ENCODE measurements around the gene CAND1.

The CAND1 gene

DNA sequence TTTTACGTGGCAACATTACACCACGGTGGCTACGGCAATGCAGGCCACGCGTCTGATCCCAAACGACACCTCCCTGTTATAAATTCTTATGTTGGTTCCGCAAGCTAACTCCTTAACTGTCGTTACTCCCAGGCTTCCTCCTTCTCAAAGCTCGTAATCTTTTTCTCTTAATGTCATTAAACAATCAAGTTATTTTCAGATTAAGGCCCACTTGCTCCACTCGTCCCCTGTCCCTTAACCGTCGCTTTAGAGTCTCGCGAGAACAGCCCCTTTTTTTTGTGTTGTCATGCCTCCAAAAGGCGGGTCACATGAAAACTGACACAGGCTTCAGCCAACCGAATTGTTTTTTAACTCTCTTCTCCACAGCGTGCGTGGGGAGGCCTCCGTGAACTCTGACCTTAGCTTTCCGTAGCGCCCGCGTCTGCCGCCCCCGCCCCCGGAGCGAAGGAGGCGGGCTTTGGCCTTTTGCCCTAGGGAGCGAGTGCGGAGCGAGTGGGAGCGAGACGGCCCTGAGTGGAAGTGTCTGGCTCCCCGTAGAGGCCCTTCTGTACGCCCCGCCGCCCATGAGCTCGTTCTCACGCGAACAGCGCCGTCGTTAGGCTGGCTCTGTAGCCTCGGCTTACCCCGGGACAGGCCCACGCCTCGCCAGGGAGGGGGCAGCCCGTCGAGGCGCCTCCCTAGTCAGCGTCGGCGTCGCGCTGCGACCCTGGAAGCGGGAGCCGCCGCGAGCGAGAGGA is at the start of gene CAND1:
Gene CAND1, plus strand, starts transcription at position 463 of the 737 bp plus-strand sequence. CDS start 360 bp downstream, outside the sequence.
- peak; percentile 98 for DNase-seq

DNA sequence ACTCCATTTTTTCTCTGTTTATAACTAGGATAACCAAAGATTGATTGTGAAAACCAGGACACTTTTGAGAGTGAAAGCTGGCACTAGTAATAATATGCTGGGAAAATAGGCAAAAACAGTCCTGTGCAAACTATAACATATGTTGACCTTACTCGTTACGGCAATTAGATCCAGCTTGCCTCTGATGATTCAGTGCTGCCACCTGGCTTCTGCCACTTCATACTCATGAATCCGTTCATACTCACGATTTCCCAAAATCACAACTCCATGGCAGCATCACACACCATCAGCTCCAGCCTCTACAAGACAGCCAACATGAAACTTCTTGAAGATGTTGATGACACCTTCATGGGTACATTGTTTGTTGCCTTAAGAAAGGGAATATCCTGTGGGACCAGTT is 49.1 kb upstream of the CAND1 start:
- DNase-seq = peak; percentile 26 to 69

DNA sequence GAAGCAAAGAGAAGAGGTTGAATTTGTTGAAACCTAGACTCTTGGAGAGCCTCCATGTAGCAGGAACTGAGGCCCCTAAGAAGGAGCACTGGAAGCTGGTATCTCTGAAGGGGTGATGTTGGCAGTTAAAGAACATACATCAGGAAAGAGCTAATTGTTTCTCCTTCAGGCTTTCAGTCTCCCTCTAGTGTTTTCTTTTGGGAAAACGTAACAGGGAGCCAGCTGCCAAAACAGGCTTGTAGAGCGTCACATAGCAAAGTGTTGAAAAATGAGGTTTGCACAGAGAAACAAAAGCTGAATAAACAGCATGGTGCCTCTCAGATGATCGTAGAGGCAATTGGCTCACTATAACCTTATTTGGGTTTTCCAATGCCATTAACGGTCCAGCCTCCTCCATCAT is 46.9 kb upstream of the CAND1 start:
- DNase-seq = peak in 1 of 2 experiments; percentile 35

DNA sequence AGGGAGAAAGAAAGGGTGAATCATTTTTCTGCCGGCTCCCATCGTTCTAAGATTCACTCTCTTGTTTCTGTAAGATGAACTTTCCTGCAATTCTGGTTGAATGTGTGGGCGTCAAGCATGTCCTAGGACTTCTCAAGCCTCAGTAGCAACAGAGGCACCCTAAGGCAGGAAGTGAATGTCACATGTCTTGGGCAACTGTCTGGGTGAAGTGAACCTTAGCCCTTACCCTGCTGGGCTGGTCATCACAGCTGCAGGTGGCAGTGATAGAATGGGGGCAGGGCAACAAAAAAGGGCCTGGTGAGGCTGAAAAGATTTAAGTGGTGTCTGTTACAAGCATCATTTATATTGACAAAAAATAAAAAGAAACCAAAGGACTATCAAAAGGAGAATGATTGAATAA is 45.9 kb upstream of the CAND1 start:
- DNase-seq = no peak

DNA sequence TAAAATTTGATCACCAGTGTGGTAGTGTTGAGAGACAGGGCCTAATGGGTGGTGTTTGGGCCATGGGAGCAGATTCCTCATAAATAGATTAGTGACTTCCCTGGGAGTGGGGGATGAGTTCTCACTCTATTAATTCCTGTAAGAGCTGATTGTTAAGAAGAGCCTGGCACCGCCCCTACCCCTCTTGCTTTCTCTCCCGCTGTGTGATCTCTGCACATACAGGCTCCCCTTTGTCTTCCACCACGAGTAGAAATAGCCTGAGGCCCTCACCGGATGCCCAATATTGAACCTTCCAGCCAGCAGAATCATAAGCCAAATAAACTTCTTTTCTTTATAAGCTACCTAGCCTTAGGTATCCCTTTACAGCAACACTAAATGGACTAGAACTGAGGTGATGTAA is 31.9 kb upstream of the CAND1 start:
- no peak for DNase-seq

DNA sequence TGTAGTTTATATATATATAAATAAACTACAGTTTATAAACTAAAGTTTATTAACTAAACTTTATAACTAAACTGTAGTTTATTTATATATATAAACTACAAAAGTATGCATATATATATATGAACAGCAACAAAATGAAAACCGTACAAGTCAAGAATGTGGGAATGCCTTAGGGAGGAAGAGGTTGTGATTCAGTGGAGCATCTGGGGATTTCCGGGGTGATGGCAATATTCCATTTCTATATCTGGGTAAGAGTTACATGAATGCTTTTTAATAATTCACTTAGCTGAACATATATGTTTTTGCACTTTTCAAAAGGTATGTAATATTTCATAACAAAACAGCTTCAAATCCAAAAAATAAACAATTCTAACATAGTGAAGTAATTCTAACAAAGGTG is 30.1 kb upstream of the CAND1 start:
- no peak for DNase-seq

DNA sequence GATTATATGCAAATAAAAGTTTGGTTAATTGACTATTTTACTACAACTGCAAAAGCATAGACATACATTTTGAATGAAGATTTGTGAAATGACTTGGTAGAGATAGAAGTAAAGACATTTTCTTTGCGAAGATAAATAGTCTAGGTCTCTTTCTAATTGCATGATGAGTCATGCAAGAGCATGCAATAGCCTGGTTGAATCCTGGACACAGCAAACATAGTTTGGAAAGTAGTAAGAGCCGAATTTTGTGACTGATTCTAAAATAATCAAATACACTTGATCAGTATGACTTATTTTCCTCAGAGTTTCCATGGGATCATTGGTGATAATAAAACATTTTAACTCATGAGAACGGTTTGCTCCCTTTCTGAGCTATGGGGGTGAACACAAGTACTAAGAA is 27.7 kb upstream of the CAND1 start:
- DNase-seq = no peak

DNA sequence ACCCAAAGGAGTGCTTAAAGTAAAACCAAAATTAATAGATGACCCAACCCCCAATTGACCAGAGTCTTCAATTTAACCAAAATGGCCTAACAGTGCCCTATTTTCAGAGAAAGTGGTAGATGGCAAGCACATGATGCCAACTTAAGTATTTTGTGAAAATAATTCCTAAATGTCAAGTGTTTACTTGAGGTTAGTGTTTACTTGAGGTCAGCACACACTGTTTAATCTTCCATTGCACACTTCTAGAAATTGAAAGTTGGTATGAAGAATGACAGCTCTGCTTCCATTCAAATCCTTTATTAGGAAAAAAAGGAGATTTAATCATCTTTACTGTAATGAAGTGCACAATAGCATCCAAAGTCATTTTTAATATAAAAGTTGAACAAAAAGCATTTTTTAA is 25.9 kb upstream of the CAND1 start:
- no peak for DNase-seq

DNA sequence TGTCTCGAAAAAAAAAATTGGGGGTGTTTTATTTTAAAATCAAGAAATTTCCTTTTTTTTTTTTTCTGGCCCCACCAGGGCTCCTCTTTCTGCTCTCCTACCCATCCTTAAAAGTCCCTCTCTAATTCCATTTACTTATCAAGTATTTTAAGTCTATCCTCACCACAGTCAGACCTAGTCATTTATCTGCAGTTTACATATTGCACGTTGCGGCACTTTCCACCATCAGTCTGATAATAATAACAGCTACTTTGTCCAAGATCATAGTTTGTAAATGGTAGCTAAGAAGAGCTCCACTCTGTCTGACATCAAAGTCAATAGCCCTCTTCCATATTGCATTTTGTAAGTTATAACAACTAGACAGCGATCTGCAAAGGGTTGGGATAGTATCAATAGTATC is 23.6 kb upstream of the CAND1 start:
- no peak for DNase-seq

DNA sequence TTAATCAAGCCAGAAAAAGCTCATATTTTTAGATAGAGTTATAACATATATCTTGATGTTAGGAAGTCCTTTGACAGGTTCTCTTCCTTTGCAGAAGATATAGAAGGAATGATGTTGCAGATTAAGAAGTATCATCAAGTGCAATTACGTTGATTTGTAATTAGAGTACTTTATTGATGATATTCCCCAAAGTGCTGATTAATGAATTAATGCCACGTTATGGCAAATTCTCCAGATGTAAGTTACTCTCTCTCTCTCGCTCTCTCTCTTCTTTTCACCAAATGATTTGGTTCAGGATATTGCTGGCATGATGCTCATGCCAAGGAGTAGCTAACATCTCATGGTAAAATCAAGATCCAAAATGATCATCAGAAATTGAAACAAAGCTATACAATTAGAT is 18.1 kb upstream of the CAND1 start:
- DNase-seq = no peak

DNA sequence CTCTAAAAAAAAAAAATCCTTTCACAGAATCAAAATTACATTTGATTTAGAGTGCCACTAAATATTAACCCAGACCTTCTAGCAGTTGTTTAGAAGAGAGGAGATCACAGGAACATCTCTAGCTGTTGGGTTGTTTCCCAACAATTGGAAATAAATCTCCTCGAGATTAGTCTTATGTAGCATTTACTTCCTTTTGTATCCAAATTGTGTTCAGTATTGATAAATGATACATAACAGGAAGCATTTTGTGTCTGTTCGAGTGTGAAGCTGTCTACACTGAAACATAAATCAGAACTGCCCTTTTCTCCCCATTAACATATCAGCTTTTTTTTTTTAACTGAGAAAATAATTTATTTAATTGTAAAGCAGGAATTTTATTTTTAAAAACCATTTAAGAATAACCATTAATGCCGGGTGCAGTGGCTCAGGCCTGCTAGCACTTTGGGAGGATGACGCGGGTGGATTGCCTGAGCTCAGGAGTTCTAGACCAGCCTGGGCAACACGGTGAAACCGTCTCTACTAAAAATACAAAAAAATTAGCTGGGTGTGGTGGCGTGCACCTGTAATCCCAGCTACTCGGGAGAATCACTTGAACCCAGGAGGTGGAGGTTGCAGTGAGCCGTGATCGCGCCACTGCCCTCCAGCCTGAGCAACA is 14.7 kb upstream of the CAND1 start:
- DNase-seq = no peak

DNA sequence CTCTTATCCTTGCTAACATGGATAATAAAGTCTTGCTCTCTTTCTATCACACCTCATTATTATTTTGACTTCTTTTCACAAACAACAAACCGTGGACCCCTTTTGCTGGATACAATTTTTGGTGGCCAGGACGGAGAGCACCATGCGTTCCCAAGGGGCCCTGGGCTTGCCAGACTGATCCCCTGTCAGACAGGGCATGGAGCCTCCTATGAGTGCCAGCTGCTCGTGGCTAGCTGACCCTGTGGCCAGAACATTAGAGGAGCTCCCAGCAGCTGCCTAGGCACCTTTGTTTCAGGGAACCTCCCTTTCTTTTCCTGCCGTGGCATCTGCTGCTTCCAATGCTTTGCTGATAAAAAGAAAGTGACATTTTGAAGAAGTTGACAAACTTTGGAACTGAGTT is 12.5 kb upstream of the CAND1 start:
- DNase-seq = no peak

DNA sequence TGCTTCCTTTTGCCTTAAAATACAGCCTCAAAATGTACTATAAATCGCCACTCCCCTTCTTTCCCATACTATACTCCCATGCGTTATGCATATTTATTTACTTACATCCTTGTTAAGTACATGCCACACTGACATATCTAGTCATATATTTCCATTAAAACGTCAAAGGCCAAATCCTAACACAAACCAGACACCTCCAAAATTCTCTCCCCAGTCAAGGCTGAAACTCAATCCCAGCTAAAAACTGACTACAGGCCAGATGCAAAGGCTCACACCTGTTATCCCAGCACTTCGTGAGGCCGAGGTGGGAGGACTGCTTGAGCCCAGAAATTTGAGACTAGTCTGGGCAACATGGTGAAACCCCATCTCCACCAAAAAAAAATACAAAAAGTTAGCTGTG is 5.7 kb upstream of the CAND1 start:
- DNase-seq = no peak

DNA sequence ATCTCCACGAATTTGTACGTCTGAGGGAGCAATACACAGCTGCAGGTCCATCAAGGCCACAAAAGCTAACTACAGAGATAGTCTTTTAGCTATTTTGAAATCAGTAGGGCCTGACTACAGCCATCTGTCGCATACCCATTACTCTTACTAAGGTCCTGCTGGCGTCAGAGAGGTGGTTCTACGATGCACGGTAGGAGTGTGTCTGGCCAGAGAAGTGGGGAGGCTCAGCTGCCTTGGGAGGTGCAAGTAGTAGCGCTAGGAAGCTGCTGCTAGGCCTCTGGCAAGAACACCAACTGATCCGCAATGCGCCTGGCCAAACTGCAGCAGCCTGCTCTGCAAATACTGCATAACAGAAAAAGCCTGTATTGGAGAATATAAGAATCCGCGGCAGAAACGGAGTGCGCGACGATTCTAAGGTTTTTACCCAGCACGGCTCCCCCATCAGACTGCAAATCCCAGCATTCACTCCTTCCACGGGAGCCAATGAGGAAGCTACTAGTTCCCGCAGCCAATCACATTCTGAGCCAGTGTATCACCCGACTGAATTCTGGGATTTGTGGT is 743 bp upstream of the CAND1 start:
- DNase-seq = peak; percentile 95 to 98

DNA sequence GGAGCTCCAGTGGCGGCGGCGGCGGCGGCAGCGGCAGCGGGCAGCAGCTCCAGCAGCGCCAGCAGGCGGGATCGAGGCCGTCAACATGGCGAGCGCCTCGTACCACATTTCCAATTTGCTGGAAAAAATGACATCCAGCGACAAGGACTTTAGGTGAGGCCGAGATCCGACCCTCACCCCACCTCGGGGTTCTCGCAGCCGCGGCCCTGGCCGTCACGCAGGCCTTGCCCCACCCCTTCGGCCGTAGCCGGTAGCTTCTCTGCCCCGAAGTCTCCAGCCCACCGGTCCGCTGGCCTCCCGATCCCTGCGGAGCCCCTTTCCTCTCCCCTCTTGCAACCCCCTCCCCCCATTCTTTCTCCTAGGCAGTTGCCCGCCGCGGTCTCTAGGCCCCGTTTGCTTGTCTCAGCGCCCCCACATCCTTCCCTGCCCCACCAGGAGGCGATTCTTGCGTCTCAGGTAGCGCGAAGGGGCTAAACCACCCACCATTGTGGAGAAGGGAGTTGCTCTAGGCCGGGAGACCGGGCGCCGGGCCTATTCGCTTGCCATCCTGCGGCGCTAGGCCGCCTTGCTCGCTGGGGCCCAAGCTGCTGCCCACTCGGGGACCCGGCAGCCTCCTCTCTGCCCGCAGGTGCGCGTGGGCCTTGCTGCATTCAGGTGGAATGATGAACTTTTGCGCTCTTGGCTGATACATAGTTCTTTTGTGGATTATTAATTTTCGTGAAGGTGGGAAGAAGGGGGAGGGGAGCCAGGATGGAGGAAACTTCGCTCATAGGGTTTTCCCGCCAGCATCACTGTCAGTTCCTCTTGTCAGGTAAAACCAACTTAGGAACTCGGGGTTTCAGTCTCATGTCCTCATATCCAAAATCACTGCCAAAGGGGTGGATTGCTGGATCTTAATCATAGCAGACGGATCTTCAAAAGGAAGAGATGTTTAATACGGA is 745 bp downstream of the CAND1 start:
- DNase-seq = peak; percentile 38 to 60

DNA sequence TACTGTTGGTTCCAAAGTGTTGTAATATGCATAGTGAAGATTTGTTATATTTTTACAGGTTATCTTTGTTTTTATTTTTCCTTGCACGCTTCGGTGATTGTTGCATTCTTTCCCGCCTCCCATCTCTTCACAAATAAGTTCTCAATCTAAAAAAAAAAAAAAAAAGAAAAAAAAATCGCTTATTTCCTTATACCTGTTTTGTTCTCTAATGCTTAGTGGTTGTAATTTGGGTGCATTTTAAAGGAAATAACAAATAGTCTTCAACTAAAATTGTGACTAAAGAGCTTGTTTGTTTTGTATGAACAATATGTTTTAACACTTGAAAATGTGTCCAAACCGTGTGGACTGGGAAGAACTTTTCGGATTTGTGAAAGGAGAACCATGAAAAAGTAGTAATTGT is 1.5 kb downstream of the CAND1 start:
- no peak for DNase-seq

DNA sequence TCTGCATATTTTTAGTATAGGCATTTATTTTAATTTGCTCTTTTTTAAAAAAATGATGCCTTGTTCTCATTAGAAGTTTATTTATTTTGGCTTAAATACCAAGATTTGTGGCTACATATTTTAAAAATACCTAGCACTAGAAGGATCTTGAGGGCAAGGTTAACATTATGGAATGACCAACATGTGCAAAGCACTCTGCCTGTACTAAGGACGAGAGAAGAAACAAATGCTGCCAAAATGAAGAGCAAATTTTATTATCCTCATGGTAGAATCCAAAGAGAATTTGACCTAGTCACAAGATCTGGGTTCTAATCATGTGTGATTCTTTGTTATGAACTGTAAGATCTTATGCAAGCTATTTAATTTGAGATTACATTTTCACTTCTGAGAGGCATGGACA is 2.8 kb downstream of the CAND1 start:
- DNase-seq = no peak

DNA sequence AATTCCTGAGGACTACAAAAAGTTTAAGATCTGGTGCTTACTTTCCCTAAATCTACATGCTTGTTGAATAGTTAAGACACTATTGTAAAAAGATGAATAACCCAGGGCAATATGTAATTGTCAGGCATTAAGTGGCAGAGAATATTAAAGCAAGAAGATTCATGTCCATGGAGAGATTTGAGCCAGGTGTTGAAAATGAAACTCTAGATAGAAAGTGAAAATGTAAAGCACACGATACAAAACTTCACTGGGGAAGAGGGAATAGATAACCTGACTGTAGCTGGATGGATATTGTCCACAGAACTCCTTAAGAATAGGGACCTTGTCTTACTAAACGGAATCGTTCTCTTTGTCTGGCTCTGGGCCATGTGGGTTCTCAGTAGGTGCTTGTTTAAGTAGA is 5.0 kb downstream of the CAND1 start:
- no peak for DNase-seq

DNA sequence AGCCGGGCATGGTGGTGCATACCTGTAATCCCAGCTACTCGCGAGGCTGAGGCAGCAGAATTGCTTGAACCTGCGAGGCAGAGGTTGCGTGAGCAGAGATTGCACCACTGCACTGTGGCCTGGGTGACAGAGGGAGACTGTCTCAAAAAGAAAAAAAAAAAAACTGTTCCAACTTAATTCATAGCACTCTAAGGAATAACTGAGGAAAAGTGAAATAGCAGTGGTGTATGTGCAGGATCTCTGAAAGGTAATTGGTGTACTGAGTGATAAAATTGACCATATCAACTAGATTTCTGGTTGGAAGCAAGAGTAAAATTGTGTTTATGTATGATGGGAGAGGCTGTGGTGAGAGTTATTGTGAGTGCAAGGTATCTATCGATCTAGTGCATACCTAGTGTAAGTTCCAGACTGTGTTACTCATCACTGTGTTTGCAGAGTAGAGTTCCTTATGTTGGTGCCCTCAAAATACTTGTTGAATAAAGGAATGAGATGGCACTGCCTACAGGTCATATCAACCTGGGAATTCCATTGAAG is 6.3 kb downstream of the CAND1 start:
- DNase-seq = no peak

DNA sequence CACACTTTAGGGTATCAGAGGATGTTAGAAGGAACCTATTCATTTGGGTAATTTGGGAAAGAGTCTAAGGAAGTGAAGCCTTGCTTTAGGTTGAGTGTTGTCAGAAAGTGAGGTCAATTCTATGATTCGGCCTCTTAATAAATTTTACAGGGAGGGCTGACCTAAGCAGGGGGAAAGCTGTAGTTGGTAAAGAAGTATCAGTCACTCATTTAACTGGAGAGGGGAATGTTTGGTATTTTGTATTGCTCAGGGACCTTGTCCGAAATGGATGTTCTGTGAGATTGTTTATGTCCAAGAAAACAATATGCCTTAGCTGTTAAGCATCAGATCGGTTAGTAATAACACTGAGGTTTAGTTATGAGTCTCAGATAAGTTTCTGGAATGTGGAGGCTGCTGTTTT is 7.3 kb downstream of the CAND1 start:
- DNase-seq = no peak

DNA sequence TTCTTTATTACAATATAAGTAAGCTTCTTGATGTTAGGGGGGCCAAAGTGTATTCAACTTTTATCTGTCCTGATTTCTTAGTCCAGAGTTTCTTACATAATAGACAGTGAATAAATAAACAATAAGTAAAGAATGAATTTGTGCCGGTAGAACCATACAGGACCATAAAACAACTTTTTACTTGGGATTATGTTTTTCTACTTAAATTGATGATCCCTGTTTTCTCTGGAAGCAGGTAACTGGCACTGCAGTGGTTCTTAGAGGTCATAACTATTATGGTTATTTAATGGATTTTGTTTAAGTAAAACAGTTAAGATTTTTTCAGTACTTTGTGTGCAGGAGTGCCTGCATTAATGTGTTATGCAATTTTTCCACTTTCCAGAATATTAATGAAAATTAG is 10.5 kb downstream of the CAND1 start:
- no peak for DNase-seq

DNA sequence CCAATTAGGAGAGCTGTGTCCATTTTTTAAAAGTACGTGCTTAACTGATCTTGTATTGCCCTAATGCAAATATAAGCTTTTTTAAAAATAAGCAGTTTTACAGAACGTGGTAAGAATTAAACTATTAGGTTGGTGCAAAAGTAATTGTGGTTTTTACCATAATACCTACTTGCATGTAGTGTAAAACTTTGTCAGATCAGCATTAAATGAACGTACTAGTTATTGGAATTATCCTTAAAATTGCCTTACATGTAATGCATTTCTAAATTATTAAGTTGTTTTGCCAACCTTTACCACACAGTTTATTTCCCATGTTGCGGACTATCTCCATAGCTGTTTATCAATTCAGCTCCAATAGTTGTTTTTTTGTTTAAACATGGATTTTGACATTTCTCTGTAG is 10.9 kb downstream of the CAND1 start:
- DNase-seq = no peak

DNA sequence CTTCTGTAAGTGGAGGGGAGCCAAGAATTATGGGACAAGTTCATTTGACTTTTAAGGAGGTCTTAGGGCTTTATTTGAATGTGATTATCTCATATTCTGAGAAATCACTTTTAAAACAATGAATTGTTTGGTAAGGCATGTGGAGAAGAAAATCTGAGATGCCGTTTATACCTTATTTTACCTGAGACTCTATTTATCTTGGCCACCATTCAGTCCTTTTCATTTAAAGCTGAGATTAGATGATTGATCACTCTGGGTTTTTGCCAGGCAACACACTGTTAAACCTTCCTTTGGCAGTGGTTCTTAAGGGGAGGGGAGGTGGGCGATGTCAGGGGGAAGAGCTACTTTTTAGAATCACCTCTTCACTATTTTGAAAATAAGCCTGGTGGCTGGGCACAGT is 11.4 kb downstream of the CAND1 start:
- no peak for DNase-seq

Measured in NCI-H524 (cell line).